Measurements from ENCODE around the gene PAPLN. TPM values are rescaled to one million over a fixed set of nuclear protein-coding genes. Genes with fewer than 3 reads are reported as not detected.

Gene PAPLN
- total and polyA plus RNA-seq, 2 of the 8 experiments (the other 6 are each of a cell fraction or from before 2014, with no cell fraction given) = 14.8 to 25.6 TPM

DNA sequence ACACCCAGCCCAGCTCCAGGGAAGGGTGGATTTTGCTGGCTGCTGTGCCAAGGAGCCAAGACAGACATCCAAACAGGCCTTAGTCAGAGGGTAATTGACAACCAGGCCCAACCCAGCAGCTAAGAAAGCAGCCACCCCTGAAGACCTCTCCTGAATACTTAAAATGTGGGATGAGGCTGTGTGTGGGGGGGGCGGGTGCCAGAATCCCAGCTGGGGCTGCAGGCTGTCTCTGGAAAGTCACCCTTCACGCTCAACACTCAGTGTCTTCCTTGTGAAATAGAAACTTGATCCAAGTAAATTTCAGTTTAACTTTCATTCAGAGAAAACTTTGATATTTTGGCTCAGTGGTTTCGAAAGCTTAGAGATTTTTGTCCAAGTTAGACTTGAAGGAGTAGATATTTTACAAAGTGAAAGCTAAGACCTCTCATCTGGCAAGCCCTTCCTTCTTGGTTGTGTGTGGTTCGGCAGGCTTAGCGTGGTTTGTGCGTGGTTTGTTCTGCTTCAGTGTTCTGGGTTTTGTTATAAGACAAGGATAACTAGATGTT is 5.1 kb downstream of the PAPLN start:
- no peak overlapping the region for H3K18ac ChIP-seq (ENCODE audit: extremely low read depth, low read length)
- DNase-seq (ENCODE audit: low read depth in 1 of 2, low spot score in 2 of 2) = no peak
- peaks cover 12% of the 10 kb centered on the region; the same call in 1 of the 2 replicates for H3K23me2 ChIP-seq (ENCODE audit: low read depth, low read length)
- H3K4me3 ChIP-seq (ENCODE audit: extremely low read depth in 1 of 4, insufficient read depth in 2 of 4, low read depth in 3 of 4, low read length in 4 of 4) = no peak overlapping the region
- H3K79me2 ChIP-seq (ENCODE audit: control insufficient read depth in 1 of 2, insufficient read depth in 2 of 2, low read length in 2 of 2) = peaks cover 0 to 17% of the 10 kb centered on the region in 2 experiments; a peak in 2 of 4 replicates
- H3K4ac ChIP-seq (replicated peaks; ENCODE audit: insufficient read length, low read depth, low read length) = no peak overlapping the region
- no peak overlapping the region for H2BK20ac ChIP-seq (ENCODE audit: low read length)
- peaks cover 6 to 22% (median 15%) of the 10 kb centered on the region in 4 experiments for H3K27me3 ChIP-seq (replicated peaks in 1 of 4; ENCODE audit: control insufficient read depth in 3 of 4, extremely low read depth in 1 of 4, insufficient read depth in 3 of 4, low read length in 3 of 4)
- ChIA-PET POLR2A (ENCODE audit: partially characterized antibody) (interaction anchor here (0.6 to 1.6 kb wide), 3 partner anchors 11 to 39 kb away, joined by 3 to 4 read pairs (median 3); no protein-coding TSS in a partner anchor), CTCF (ENCODE audit: partially characterized antibody) (interaction anchor here (1.2 to 5.8 kb wide), 6 partner anchors 8 to 265 kb away, joined by 3 to 35 read pairs (median 3); no protein-coding TSS in a partner anchor)
- H2AFZ ChIP-seq (ENCODE audit: low read length) = no peak overlapping the region
- H3K4me1 ChIP-seq (replicated peaks in 1 of 4; ENCODE audit: control insufficient read depth in 3 of 4, insufficient read depth in 4 of 4, low read length in 3 of 4) = peaks cover 3 to 25% (median 16%) of the 10 kb centered on the region in 4 experiments
- H4K91ac ChIP-seq (replicated peaks; ENCODE audit: insufficient read length, low read length) = peak overlapping the region; percentile 47
- 0 out of 8 replicates have a peak, but pooled peaks cover 0 to 3% (median 0%) of the 10 kb centered on the region in 4 experiments for H3K36me3 ChIP-seq (ENCODE audit: control insufficient read depth in 2 of 4, insufficient read depth in 4 of 4, low read length in 3 of 4)
- H3K79me1 ChIP-seq (ENCODE audit: low read depth, low read length) = peaks cover 5% of the 10 kb centered on the region
- H4K5ac ChIP-seq (ENCODE audit: insufficient read length, low read depth, low read length) = no peak overlapping the region
- no peak overlapping the region for H3K4me2 ChIP-seq (ENCODE audit: insufficient read depth in 1 of 2, low read depth in 2 of 2, low read length in 2 of 2)
- FAIRE-seq = no peak
- no peaks in the 10 kb centered on the region for H3K9me3 ChIP-seq (ENCODE audit: insufficient read depth in 2 of 2, low read depth in 1 of 2, low read length in 1 of 2)
- H3K14ac ChIP-seq (ENCODE audit: insufficient read length) = no peak overlapping the region
- peaks cover 3 to 4% of the 10 kb centered on the region in 2 experiments for H4K20me1 ChIP-seq (replicated peaks in 1 of 2; ENCODE audit: control insufficient read depth in 1 of 2, insufficient read depth in 2 of 2, low read length in 2 of 2)
- no peak overlapping the region for H2BK15ac ChIP-seq (ENCODE audit: low read length)
- H2BK5ac ChIP-seq (ENCODE audit: low read depth, low read length) = 0 out of 2 replicates have a peak overlapping the region, but pooled peaks have one; percentile 49
- no peak overlapping the region; a peak in 1 of 7 replicates for H3K9ac ChIP-seq (replicated peaks in 1 of 4; ENCODE audit: extremely low read depth in 1 of 4, low read depth in 3 of 4, low read length in 3 of 4)
- no peak overlapping the region for H3K56ac ChIP-seq (replicated peaks; ENCODE audit: insufficient read length, low read depth, low read length)
- no peak overlapping the region for H4K8ac ChIP-seq (ENCODE audit: extremely low read depth, insufficient read depth, low read length)
- H3K27ac ChIP-seq (ENCODE audit: low read depth, low read length) = no peak overlapping the region
- H2AK5ac ChIP-seq (ENCODE audit: low read depth, low read length) = no peak overlapping the region
- H2BK12ac ChIP-seq (ENCODE audit: low read depth, low read length) = no peak overlapping the region; the same call in 1 of the 2 replicates
- H3K23ac ChIP-seq (ENCODE audit: insufficient read length) = no peak overlapping the region
- WGBS, 2 experiments (ENCODE audit: extremely low coverage in 1 of 2, insufficient coverage in 1 of 2, insufficient read length in 1 of 2, insufficient replicate concordance in 2 of 2, low coverage in 1 of 2, low lambda C conversion rate in 2 of 2, missing lambda C conversion rate in 1 of 2) = 91% methylated on average over 6 of the region's 6 CpGs; no CpG with 5 or more reads in 1 of the 2 experiments
- H2BK120ac ChIP-seq (replicated peaks; ENCODE audit: low read depth, low read length) = no peak overlapping the region
- no peak for TF ChIP-seq SIN3A (conservative IDR thresholded peaks at IDR 0.05 in 1 of 2, IDR thresholded peaks at IDR 0.05 in 1 of 2; ENCODE audit: low read depth in 1 of 2, low read length in 2 of 2)
- TF ChIP-seq, protein P1, sequence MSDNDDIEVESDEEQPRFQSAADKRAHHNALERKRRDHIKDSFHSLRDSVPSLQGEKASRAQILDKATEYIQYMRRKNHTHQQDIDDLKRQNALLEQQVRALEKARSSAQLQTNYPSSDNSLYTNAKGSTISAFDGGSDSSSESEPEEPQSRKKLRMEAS (IDR thresholded peaks at IDR 0.05) = no peak
- no peak for TF ChIP-seq KDM1A (IDR thresholded peaks at IDR 0.05; ENCODE audit: borderline replicate concordance, low read length)
- TF ChIP-seq, protein P2, sequence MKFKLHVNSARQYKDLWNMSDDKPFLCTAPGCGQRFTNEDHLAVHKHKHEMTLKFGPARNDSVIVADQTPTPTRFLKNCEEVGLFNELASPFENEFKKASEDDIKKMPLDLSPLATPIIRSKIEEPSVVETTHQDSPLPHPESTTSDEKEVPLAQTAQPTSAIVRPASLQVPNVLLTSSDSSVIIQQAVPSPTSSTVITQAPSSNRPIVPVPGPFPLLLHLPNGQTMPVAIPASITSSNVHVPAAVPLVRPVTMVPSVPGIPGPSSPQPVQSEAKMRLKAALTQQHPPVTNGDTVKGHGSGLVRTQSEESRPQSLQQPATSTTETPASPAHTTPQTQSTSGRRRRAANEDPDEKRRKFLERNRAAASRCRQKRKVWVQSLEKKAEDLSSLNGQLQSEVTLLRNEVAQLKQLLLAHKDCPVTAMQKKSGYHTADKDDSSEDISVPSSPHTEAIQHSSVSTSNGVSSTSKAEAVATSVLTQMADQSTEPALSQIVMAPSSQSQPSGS (IDR thresholded peaks at IDR 0.05; ENCODE audit: low read length) = no peak
- TF ChIP-seq HDAC2 (IDR thresholded peaks at IDR 0.05; ENCODE audit: borderline replicate concordance in 1 of 2, low read depth in 2 of 2, low read length in 2 of 2) = no peak
- no peak for TF ChIP-seq BCL11A (IDR thresholded peaks at IDR 0.05; ENCODE audit: low read depth in 2 of 2, low read length in 2 of 2)
- no peak for TF ChIP-seq ASH2L (IDR thresholded peaks at IDR 0.05; ENCODE audit: low read length)
- TF ChIP-seq, protein P3, sequence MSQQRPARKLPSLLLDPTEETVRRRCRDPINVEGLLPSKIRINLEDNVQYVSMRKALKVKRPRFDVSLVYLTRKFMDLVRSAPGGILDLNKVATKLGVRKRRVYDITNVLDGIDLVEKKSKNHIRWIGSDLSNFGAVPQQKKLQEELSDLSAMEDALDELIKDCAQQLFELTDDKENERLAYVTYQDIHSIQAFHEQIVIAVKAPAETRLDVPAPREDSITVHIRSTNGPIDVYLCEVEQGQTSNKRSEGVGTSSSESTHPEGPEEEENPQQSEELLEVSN (IDR thresholded peaks at IDR 0.05) = no peak
- TF ChIP-seq JUND (IDR thresholded peaks at IDR 0.05; ENCODE audit: low read length) = no peak

Data from H1 (cell line).